GM18861 (cell line): Measurements from ENCODE around the gene ASCL4.
"Not testable (repeated sequence)": the region's sequence is repeated elsewhere in the genome, so short reads cannot be mapped to it uniquely, and the experiment has no call there.

ENCODE experiments used
- ATAC-seq: cut with Tn5 transposase; IDR thresholded peaks from one replicate; pipeline ENCODE4 v1.9.1; 2021; ENCODE audit not compliant: unreplicated experiment

The ASCL4 gene

DNA sequence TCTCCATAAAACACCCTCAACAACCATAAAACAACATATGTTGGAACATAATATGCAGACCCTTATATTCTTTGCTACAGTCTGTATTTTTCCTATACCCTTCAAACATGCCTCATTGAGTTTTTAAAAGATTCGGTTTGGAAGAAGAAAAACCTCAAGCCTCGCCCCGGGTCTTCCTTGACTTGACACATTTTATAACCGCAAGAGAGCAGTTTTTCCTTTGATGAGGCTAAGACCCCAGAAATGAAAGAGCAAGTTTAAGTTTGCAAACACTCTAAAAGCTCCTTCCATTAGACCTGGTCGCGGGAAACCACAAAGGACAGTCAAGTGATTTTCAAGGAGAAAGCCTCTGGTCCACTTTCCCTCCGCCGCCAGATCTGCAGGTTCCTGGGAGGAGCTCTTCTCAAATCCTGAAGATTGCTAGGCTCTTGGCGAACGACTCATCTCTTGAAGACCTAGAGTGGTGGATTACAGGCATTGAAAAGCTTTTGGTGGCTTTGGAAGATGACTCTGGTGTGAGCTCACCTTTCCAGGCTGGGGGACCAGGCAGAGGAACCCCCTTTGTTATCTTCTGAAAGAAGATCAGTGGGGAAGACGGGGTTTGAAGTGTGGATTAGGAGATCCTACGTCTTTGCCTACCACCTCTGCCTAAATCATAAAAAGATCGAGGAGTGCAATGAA lies at the start of gene ASCL4:
TSS of gene ASCL4 (plus strand) at position 356 of the 681 bp plus-strand sequence. CDS start 515 bp downstream, outside the sequence.
- no peak for ATAC-seq

- ATAC-seq, result not testable (repeated sequence)
These were observed 47.2 kb upstream of the ASCL4 start for GRCh38 chr12:107727327-107727726.

DNA sequence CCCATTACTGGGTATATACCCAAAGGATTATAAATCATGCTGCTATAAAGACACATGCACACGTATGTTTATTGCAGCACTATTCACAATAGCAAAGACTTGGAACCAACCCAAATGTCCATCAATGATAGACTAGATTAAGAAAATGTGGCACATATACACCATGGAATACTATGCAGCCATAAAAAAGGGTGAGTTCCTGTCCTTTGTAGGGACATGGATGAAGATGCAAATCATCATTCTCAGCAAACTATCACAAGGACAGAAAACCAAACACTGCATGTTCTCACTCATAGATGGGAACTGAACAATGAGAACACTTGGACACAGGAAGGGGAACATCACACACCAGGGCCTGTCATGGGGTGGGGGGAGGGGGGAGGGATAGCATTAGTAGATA lies 46.8 kb upstream of the ASCL4 start:
- ATAC-seq, result not testable (repeated sequence)

- no peak for ATAC-seq
These were observed 43.7 kb upstream of the ASCL4 start for GRCh38 chr12:107730618-107731341.

GRCh38 chr12:107731366-107731765 lies 43.1 kb upstream of the ASCL4 start:
- ATAC-seq, result peak; percentile 51

DNA sequence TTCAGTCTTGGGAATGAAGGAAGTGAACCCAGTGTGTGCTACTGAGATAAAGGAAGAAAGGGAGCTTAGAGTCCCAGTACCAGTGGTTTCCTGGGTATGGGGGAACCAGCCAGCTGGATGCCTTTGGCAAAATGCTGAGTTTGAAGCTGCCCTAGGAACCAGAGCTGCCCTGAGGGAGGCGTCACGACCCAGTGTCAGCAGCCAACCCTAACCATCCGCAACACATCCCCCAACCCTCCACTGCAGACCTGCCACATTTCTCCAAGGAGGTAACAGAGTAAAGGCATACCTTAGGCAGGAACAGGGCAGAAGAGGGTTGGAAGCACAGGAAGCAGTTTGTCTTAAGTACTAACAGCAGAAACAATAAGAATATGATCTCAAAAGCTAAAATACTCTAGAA lies 42.1 kb upstream of the ASCL4 start:
- no peak for ATAC-seq

GRCh38 chr12:107734139-107734538 lies 40.4 kb upstream of the ASCL4 start:
- no peak for ATAC-seq

GRCh38 chr12:107735763-107736162 lies 38.7 kb upstream of the ASCL4 start:
- ATAC-seq, result no peak

DNA sequence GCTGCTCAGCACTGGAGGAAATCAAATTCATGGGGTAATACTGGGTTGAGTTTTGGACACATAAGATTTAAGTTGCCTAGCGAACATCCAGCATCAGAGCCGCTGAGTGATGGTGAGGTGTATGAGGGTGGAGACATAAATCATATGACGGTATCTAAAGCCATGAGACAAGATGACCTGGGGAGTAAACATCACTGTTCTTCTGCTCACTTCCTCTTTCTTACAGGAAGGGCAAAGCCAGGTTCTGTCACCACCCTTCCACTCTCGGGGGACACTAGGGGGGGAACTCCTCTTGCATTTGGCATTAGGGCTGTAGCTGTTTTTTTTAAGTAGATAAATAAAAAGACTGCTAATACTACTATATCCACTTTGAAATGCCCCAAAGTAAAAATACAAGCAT lies 37.6 kb upstream of the ASCL4 start:
- ATAC-seq, result peak; percentile 98

DNA sequence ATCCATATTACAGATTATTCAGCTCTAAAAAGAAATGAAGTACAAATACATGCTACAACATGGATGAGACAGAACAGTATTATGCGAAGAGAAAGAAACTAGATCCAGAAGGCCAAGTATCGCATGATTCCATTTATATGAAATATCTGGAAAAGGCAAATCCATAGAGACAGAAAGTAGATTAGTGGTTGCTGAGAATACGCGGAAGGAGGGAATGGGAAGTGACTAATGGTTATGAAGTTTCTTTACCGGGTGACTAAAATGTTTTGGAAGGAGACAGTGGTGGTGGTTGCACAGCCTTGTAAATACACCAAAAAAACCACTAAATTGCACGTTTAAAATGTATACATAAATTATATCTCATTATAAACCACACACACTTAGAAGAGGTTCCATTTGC lies 26.0 kb upstream of the ASCL4 start:
- ATAC-seq, result no peak

GRCh38 chr12:107749083-107749482 lies 25.4 kb upstream of the ASCL4 start:
- no peak for ATAC-seq

DNA sequence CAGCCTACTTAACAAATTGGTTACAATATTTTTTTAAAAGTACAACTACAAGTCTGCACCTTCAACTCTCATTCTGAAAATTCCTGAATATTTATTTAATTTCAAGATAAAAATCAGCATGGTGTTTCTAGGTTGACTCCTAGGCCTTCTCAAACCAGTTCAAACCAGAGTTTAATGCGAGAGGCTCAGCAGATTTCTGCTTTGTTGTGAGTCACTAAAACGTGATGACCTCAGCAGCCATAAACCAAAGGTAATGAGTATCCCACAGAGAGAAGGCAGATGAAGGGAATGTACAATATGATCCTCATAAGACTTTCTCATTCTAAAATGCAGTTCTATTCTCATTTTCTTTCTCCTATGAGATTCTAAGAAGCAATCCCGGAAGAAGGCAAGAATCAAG lies 15.1 kb upstream of the ASCL4 start:
- no peak for ATAC-seq

DNA sequence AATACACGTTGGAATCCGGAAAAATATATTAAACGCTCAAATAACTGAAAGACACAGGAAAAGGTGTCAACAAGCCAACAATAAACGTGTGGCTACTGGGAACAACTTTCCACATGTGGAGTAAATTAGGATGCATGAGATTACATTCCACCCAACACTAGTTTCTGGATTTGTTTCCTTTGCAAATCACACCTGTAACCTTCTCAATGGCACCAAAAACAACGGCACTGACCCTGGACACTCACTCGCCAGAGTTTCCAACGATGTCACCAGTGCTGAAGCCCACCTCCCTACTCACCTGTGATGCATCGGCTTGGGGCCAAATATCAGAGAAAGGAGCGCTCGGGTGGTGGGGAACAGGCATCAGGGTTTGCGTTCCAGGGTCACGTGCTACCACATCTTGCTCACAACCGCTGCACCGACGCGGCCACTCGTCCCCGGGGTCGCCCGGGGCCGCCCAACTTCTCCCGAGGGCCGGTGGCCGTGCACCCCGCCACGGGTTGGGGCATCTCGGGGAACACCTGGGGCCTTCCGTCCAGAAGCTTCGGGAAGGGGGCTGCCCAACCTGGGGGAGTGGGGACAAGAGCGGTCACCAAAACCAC lies 14.2 kb upstream of the ASCL4 start:
- ATAC-seq, result no peak

DNA sequence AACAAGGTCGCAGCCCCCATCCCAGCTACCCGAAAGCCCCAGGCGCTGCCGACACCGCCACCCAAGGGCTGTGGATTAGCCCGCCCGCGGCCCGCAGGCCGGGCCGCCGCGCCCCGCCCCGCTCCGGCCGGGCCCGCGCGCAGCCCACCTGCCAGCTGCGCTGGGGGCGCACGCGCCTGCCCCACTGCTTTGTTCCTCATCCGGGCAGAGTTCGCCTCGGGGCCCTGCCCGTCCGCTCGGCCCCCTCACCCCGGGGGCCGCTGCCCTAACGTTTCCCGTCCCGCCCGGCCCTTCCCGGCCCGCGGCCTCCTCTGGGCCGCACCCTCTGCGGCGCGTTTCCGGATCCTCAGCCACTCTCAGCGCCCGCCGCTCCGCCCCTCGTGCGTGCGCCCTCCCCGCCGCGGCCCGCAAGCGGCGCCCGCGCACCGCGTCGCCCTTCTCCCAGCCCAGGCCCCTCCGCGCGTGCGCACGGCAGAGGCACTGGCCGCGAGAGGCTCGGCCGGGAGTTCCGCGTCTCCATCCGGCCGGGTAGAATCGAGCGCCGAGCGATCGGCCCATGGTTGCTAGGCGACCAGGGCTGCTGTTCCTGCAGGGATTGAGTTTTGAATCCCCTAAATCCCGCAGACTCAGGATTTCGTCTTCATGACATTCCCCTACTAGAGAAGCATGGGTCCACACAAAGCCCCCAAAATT lies 13.5 kb upstream of the ASCL4 start, which contains the start of gene PRDM4:
TSS of gene PRDM4 (minus strand) at position 329 of the 693 bp plus-strand sequence. CDS start 622 bp downstream, outside the sequence.
- peak; percentile 96 for ATAC-seq

DNA sequence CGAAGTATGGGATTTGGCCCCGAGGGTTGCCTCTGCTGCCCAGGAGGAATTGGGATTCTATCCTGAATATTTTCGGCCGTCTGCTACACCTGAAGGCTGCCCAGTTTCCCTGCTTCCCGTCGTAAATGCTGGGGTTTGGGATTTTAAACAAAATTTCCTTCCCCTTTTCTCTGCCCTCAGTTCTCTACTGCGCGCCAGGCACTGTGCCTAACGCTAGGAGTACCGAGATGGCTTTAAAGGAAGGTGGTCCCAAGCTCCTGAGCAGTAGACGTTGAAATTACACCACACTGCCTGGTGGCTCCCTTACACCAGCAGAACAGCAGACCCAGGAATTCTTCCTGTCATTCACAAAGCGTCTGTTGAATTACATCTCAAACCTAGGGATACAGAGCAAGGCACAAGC lies 13.0 kb upstream of the ASCL4 start:
- no peak for ATAC-seq

GRCh38 chr12:107762874-107763273 lies 11.6 kb upstream of the ASCL4 start:
- no peak for ATAC-seq

GRCh38 chr12:107764626-107765025 lies 9.9 kb upstream of the ASCL4 start:
- no peak for ATAC-seq

- no peak for ATAC-seq
These were observed 9.2 kb upstream of the ASCL4 start for GRCh38 chr12:107765316-107765715.

- no peak for ATAC-seq
These were observed 7.0 kb upstream of the ASCL4 start for GRCh38 chr12:107767466-107767865.

- ATAC-seq, result no peak
These were observed 703 bp downstream of the ASCL4 start for GRCh38 chr12:107775093-107775721.

GRCh38 chr12:107776171-107776570 lies 1.7 kb downstream of the ASCL4 start:
- no peak for ATAC-seq
